Adrenal gland (tissue), 12 donors: ENCODE data around the gene APCDD1L. TPM values are rescaled to one million over a fixed set of nuclear protein-coding genes. Genes with fewer than 3 reads are reported as not detected.
A peak's percentile ranks its signal among the peaks of the same experiment; 100 is the strongest.

Source experiments
- DNase-seq, 7 donors: peaks; one replicate each; pipeline ENCODE4 v3.0.0-alpha.2; 2019 to 2020
- H3K27ac ChIP-seq, 5 donors: fragments of 200-600 bp; sonication (generic) in 4 of 5; 1 replicate in 3 of 5; 2 replicates in 2 of 5; pipeline versions ENCODE4 v1.5.1 to v1.8.0; 2016 to 2020; ENCODE audit warnings: mild to moderate bottlenecking in 1 of 5
- H3K27me3 ChIP-seq: fragments of 200-600 bp; 2 replicates; pipeline ENCODE4 v1.8.0; 2021
- H3K36me3 ChIP-seq, 2 donors: fragments of 200-600 bp; replicated peaks in 1 of 2; 1 replicate in 1 of 2; 2 replicates in 1 of 2; pipeline versions ENCODE4 v1.5.1 to v1.8.0; 2018 to 2022
- H3K4me1 ChIP-seq, 2 donors: fragments of 200-600 bp; replicated peaks in 1 of 2; 1 replicate in 1 of 2; 2 replicates in 1 of 2; pipeline versions ENCODE4 v1.5.1 to v1.8.0; 2018 to 2021
- H3K4me3 ChIP-seq, 4 donors: fragments of 200-600 bp; sonication (generic) in 3 of 4; one replicate each; pipeline ENCODE4 v1.5.1; 2016 to 2018
- H3K9me3 ChIP-seq, 3 donors: fragments of 200-600 bp; sonication (generic) in 1 of 3; replicated peaks in 1 of 3; 1 replicate in 2 of 3; 2 replicates in 1 of 3; pipeline versions ENCODE4 v1.5.1 to v1.8.0; 2016 to 2021
- CTCF ChIP-seq, 6 experiments: fragments of 450-650 bp in 4 of 6; fragments of 200-600 bp in 2 of 6; sonication (generic) in 1 of 6; IDR thresholded peaks; 1 replicate in 5 of 6; 2 replicates in 1 of 6; pipeline versions ENCODE4 v1.5.1 to v1.8.0; 2016 to 2021; ENCODE audit warnings: antibody characterized with exemption in 6 of 6, mild to moderate bottlenecking in 2 of 6, moderate library complexity in 1 of 6
- POLR2A ChIP-seq, 2 donors: fragments of 450-650 bp; IDR thresholded peaks; one replicate each; pipeline ENCODE4 v1.6.1; 2017; ENCODE audit warnings: antibody characterized with exemption in 2 of 2, mild to moderate bottlenecking in 2 of 2, moderate library complexity in 1 of 2
- WGBS, 4 donors: extraction: QIAGEN DNeasy Blood & Tissue Kit in 2 of 4; methylation state at CpG; one replicate each; pipeline versions ENCODE4 v1.1.5 to v1.1.7; 2013 to 2017; 5-methylcytosine and 5-hydroxymethylcytosine counted together
- intact Hi-C, 2 donors: fragments of 100-400 bp; cut with DNase I; formaldehyde crosslinking; loops; one replicate each; pipeline versions ENCODE4 v1.14.1 to v1.15.0; 2022 to 2023
- polyA plus RNA-seq, 3 donors: library from polyadenylated mRNA; stranded (reverse); fragments of 200-250 nt in 2 of 3; fragments of 350-450 nt in 1 of 3; fragmentation: Illumina TruSeq in 1 of 3; extraction: RNeasy Lipid Tissue Mini Kit (QIAGEN cat#74804) in 1 of 3; gene quantifications; one replicate each; pipeline ENCODE4 v1.2.3, GENCODE V29; 2013 to 2014
- total RNA-seq, 9 donors: library from RNA; depleted of rRNA in 4 of 9; stranded (reverse); fragments of >200 nt in 4 of 9; fragments of 120-200 nt in 1 of 9; fragmentation: NEBNext Ultra II Directional in 1 of 9; extraction: Animal tissue kit (Norgen Biotek cat#: 25700) in 1 of 9; gene quantifications; one replicate each; pipeline versions ENCODE4 v1.1.0 to v1.2.4, GENCODE V29; 2013 to 2023
- donor health status: healthy with polysubstance abuse.
- donor health status: Bipolar disorder and iron deficiency.
- donor health status: DM: yes; HTN: yes; CAD: no.
- donor health status: DM: no; HTN: no; CAD: no.
- donor health status: DM: no; HTN: no; CAD: no.
- donor health status: DM: yes; HTN: yes; CAD: no.

APCDD1L gene
- total and polyA plus RNA-seq, 12 donors = 0.06 to 0.96 (median 0.27) TPM; not detected in 4

- Histone ChIP-seq H3K4me3 (no peak overlapping the region), H3K36me3 (no peaks in the 10 kb centered on the region), H3K4me1 (no peaks in the 10 kb centered on the region), H3K9me3 (no peaks in the 10 kb centered on the region), H3K27ac (peak overlapping the region in 1 of 5 donors; percentile 63), H3K27me3 (no peaks in the 10 kb centered on the region)
- intact Hi-C loops = no loop called here
- no peak for TF ChIP-seq CTCF (IDR thresholded peaks at IDR 0.05)
- TF ChIP-seq POLR2A (IDR thresholded peaks at IDR 0.05) = no peak
- WGBS, 4 donors = 68 to 81% (median 76%) methylated on average over 8 to 26 of the region's 26 CpGs
- DNase-seq = peak in 3 of 7 donors; percentile 4 to 90 (median 44)
Observed at GRCh38 chr20:58471193-58472164, 43.7 kb downstream of the APCDD1L start.

GRCh38 chr20:58470336-58471192, 44.6 kb downstream of the APCDD1L start:
- H3K4me1 ChIP-seq = no peaks in the 10 kb centered on the region
- DNase-seq = no peak
- no peaks in the 10 kb centered on the region for H3K27me3 ChIP-seq
- H3K9me3 ChIP-seq = no peaks in the 10 kb centered on the region
- no peak overlapping the region for H3K4me3 ChIP-seq
- H3K27ac ChIP-seq = peak overlapping the region in 1 of 5 donors; percentile 63
- no peak for TF ChIP-seq POLR2A (IDR thresholded peaks at IDR 0.05)
- no peak for TF ChIP-seq CTCF (IDR thresholded peaks at IDR 0.05)
- WGBS, 4 donors = 85 to 92% (median 92%) methylated on average over 6 to 19 of the region's 19 CpGs
- intact Hi-C loops = no loop called here
- no peaks in the 10 kb centered on the region for H3K36me3 ChIP-seq

GRCh38 chr20:58469616-58470015, 45.6 kb downstream of the APCDD1L start:
- no peak for TF ChIP-seq POLR2A (IDR thresholded peaks at IDR 0.05)
- TF ChIP-seq CTCF (IDR thresholded peaks at IDR 0.05) = no peak
- Histone ChIP-seq H3K9me3 (no peaks in the 10 kb centered on the region), H3K27me3 (no peaks in the 10 kb centered on the region), H3K4me3 (no peak overlapping the region), H3K4me1 (no peaks in the 10 kb centered on the region), H3K27ac (no peak overlapping the region), H3K36me3 (no peaks in the 10 kb centered on the region)
- WGBS, 4 donors = 84 to 93% (median 89%) methylated on average over 6 to 12 of the region's 12 CpGs
- intact Hi-C loops = no loop called here
- DNase-seq = no peak
